Astrocyte of the cerebellum (primary cell): ENCODE results near the gene MSRB3.
"Not testable (repeated sequence)": the region's sequence is repeated elsewhere in the genome, so short reads cannot be mapped to it uniquely, and the experiment has no call there.

Experiments used
- DNase-seq: peaks from one replicate; pipeline ENCODE4 v3.0.0-alpha.2; 2011; ENCODE audit warnings: low read depth
- H3K4me3 ChIP-seq: 2 replicates; pipeline ENCODE4 v1.5.1; 2011; ENCODE audit warnings: mild to moderate bottlenecking, low read depth, low read length, moderate library complexity
- CTCF ChIP-seq: IDR thresholded peaks from 2 replicates; pipeline ENCODE4 v1.5.1; 2012; ENCODE audit warnings: low read length, low read depth, moderate library complexity, mild to moderate bottlenecking; ENCODE audit errors: missing control alignments
- in situ Hi-C: cut with HindIII; loops from 2 replicates; pipeline ENCODE4 v1.10.0; 2017; ENCODE audit warnings: low sequenced_read_pairs

MSRB3 gene

GRCh38 chr12:65308006-65308405 is 29.5 kb downstream of the MSRB3 start:
- H3K4me3 ChIP-seq = no peak overlapping the region
- TF ChIP-seq CTCF = no peak
- no peak for DNase-seq
- in situ Hi-C loops = no loop called here

GRCh38 chr12:65308601-65309071 is 30.2 kb downstream of the MSRB3 start:
- no peak for TF ChIP-seq CTCF
- no peak overlapping the region for H3K4me3 ChIP-seq
- in situ Hi-C loops = no loop called here
- DNase-seq = no peak

- DNase-seq = no peak
- in situ Hi-C loops = no loop called here
- no peak for TF ChIP-seq CTCF
- H3K4me3 ChIP-seq = no peak overlapping the region
Observed at GRCh38 chr12:65311260-65311659, 32.8 kb downstream of the MSRB3 start.

- no peak for TF ChIP-seq CTCF
- H3K4me3 ChIP-seq = no peak overlapping the region
- no peak for DNase-seq
- in situ Hi-C loops = no loop called here
Observed at GRCh38 chr12:65313719-65314317, 35.3 kb downstream of the MSRB3 start.

GRCh38 chr12:65315238-65315637 is 36.8 kb downstream of the MSRB3 start:
- DNase-seq, in situ Hi-C loops, H3K4me3 ChIP-seq: not testable (repeated sequence)

- in situ Hi-C loops = no loop called here
- TF ChIP-seq CTCF = no peak
- no peak for DNase-seq
- H3K4me3 ChIP-seq = no peak overlapping the region
Observed at GRCh38 chr12:65318186-65318685, 39.8 kb downstream of the MSRB3 start.

GRCh38 chr12:65319688-65320200 is 41.3 kb downstream of the MSRB3 start:
- in situ Hi-C loops = no loop called here
- H3K4me3 ChIP-seq = no peak overlapping the region
- TF ChIP-seq CTCF = no peak

More at GRCh38 chr12:65319688-65320200, 41.3 kb downstream of the MSRB3 start:
- DNase-seq = no peak
